Esophagus muscularis mucosa (tissue), 4 donors: ENCODE measurements around the gene MOB1A. TPM values are rescaled to one million over a fixed set of nuclear protein-coding genes. Genes with fewer than 3 reads are reported as not detected.

ENCODE experiments used
- DNase-seq: peaks from one replicate; pipeline ENCODE4 v3.0.0-alpha.2; 2017; ENCODE audit errors: extremely low spot score
- H3K27ac ChIP-seq, 4 donors: fragments of 200-600 bp; sonication (generic); replicated peaks in 1 of 4; 1 replicate in 3 of 4; 2 replicates in 1 of 4; pipeline ENCODE4 v1.5.1; 2016 to 2019; ENCODE audit warnings: mild to moderate bottlenecking in 1 of 4
- H3K27me3 ChIP-seq, 4 donors: fragments of 200-600 bp; sonication (generic); one replicate each; pipeline versions ENCODE4 v1.5.1 to v1.6.0; 2016 to 2019
- H3K36me3 ChIP-seq, 4 donors: fragments of 200-600 bp; sonication (generic); one replicate each; pipeline ENCODE4 v1.5.1; 2016 to 2019
- H3K4me1 ChIP-seq, 4 donors: fragments of 200-600 bp; sonication (generic); one replicate each; pipeline ENCODE4 v1.5.1; 2016 to 2019
- H3K4me3 ChIP-seq, 4 donors: fragments of 200-600 bp; sonication (generic); 1 replicate in 2 of 4; 2 replicates in 2 of 4; pipeline ENCODE4 v1.5.1; 2016 to 2019; ENCODE audit warnings: mild to moderate bottlenecking in 4 of 4, moderate library complexity in 1 of 4
- H3K9me3 ChIP-seq, 4 donors: fragments of 200-600 bp; sonication (generic); 1 replicate in 3 of 4; 2 replicates in 1 of 4; pipeline ENCODE4 v1.5.1; 2016 to 2019
- EP300 ChIP-seq: sonication (generic); formaldehyde crosslinking; IDR thresholded peaks from one replicate; pipeline ENCODE4 v1.6.1; 2017; ENCODE audit warnings: antibody characterized with exemption
- POLR2A ChIP-seq: fragments of 450-650 bp; IDR thresholded peaks from one replicate; pipeline ENCODE4 v1.6.1; 2017; ENCODE audit warnings: antibody characterized with exemption, moderate library complexity, mild to moderate bottlenecking, low read depth
- POLR2AphosphoS5 ChIP-seq, 2 donors: sonication (generic); formaldehyde crosslinking; IDR thresholded peaks; one replicate each; pipeline ENCODE4 v1.6.1; 2017; ENCODE audit warnings: antibody characterized with exemption in 2 of 2
- WGBS: methylation state at CpG from one replicate; pipeline ENCODE4 v1.1.5; 2018; 5-methylcytosine and 5-hydroxymethylcytosine counted together
- intact Hi-C: fragments of 100-400 bp; cut with DNase I; formaldehyde crosslinking; loops from one replicate; pipeline ENCODE4 v1.15.1; 2023
- total RNA-seq, 4 donors: library from RNA; depleted of rRNA; stranded (reverse); fragments of >200 nt; gene quantifications; one replicate each; pipeline versions ENCODE4 v1.1.0 to v1.2.1, GENCODE V29; 2016
- TF ChIP-seq, protein P1 (sequence below), 3 experiments: fragments of 200-600 bp in 2 of 3; fragments of 450-650 bp in 1 of 3; sonication (generic) in 2 of 3; IDR thresholded peaks; one replicate each; pipeline ENCODE4 v1.5.1; 2017 to 2019; ENCODE audit warnings: antibody characterized with exemption in 3 of 3, mild to moderate bottlenecking in 2 of 3, moderate library complexity in 1 of 3

The MOB1A gene
- total RNA-seq, 4 donors from 2014 or later, result 102 to 129 (median 106) TPM

DNA sequence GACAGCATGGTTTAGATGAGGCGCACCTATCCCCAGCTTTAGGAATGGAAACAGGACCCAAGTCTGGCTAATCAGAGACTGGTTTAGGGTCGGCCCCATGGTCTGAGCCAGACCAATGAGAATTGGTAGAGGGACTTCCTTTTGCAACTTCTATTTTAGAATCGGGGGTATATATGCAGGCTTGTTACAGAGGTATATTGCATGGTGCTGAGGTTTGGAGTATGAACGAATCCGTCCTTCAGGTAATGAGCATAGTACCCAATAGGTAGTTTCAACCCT lies 29.5 kb downstream of the MOB1A start:
- Histone ChIP-seq H3K9me3 (no peaks in the 10 kb centered on the region), H3K4me1 (peaks cover 15 to 41% (median 24%) of the 10 kb centered on the region in 4 donors), H3K36me3 (peaks cover 0 to 41% (median 17%) of the 10 kb centered on the region in 4 donors), H3K27me3 (no peaks in the 10 kb centered on the region), H3K27ac (no peak overlapping the region), H3K4me3 (no peak overlapping the region)
- no peak for DNase-seq
- 94% methylated on average over 5 of the region's 5 CpGs for WGBS
- TF ChIP-seq POLR2A, result no peak
- TF ChIP-seq, protein P1, sequence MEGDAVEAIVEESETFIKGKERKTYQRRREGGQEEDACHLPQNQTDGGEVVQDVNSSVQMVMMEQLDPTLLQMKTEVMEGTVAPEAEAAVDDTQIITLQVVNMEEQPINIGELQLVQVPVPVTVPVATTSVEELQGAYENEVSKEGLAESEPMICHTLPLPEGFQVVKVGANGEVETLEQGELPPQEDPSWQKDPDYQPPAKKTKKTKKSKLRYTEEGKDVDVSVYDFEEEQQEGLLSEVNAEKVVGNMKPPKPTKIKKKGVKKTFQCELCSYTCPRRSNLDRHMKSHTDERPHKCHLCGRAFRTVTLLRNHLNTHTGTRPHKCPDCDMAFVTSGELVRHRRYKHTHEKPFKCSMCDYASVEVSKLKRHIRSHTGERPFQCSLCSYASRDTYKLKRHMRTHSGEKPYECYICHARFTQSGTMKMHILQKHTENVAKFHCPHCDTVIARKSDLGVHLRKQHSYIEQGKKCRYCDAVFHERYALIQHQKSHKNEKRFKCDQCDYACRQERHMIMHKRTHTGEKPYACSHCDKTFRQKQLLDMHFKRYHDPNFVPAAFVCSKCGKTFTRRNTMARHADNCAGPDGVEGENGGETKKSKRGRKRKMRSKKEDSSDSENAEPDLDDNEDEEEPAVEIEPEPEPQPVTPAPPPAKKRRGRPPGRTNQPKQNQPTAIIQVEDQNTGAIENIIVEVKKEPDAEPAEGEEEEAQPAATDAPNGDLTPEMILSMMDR (IDR thresholded peaks at IDR 0.05), result no peak
- no peak for TF ChIP-seq EP300
- TF ChIP-seq POLR2AphosphoS5 (IDR thresholded peaks at IDR 0.05), result no peak
- intact Hi-C loops, result loop anchor here (10.0 kb wide), 2 partner anchors 224 to 324 kb away; partner anchors contain the start of genes DGUOK and STAMBP

DNA sequence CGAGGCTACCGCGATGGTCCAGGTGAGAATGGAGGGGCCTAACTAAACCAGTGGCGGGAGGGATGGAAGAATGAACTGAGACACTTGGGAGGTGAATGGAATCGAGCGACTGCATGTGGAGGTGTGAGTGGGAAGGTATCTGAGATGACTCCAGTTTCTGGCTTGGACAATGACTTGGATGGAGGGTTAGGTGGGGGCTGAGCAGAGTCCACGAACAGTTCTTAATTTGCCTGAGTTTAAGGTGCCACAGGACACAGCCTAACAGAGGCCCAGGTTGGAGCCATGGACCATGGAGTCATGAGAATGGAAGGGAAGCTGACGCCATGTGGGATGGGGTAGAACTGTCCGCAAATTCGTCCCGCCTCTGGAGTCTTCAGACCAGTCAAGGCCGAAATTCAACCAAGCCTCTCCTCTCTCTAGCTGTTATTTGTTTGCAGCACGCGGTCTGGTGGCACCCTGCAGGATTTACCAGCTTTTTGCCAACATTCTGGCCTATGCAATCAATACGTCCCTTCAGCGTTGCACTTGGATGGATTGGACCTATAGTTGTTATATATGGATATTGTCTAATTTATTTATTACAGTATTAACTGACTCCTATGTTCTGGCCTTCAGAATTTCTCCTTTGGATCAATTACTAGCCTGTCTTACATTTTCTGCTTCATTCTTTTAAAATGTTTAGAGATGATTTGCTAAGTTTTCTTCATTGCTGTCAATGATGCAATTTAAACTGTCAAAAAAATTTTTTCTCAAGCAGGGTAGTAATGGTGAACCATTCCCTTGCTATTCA lies 30.0 kb downstream of the MOB1A start:
- H3K27me3 ChIP-seq, result no peaks in the 10 kb centered on the region
- TF ChIP-seq POLR2A, result no peak
- TF ChIP-seq, protein P1 (IDR thresholded peaks at IDR 0.05), result no peak
- H3K4me3 ChIP-seq, result peak overlapping the region; percentile 86 to 89 (median 87)
- H3K9me3 ChIP-seq, result no peaks in the 10 kb centered on the region
- peak overlapping the region; percentile 80 to 83 (median 80) for H3K27ac ChIP-seq
- WGBS, result 53% methylated on average over 16 of the region's 16 CpGs
- no peak for DNase-seq
- H3K36me3 ChIP-seq, result peaks cover 0 to 40% (median 16%) of the 10 kb centered on the region in 4 donors
- peaks cover 15 to 41% (median 24%) of the 10 kb centered on the region in 4 donors for H3K4me1 ChIP-seq
- intact Hi-C loops, result loop anchor here (10.0 kb wide), 2 partner anchors 224 to 324 kb away; partner anchors contain the start of genes DGUOK and STAMBP

DNA sequence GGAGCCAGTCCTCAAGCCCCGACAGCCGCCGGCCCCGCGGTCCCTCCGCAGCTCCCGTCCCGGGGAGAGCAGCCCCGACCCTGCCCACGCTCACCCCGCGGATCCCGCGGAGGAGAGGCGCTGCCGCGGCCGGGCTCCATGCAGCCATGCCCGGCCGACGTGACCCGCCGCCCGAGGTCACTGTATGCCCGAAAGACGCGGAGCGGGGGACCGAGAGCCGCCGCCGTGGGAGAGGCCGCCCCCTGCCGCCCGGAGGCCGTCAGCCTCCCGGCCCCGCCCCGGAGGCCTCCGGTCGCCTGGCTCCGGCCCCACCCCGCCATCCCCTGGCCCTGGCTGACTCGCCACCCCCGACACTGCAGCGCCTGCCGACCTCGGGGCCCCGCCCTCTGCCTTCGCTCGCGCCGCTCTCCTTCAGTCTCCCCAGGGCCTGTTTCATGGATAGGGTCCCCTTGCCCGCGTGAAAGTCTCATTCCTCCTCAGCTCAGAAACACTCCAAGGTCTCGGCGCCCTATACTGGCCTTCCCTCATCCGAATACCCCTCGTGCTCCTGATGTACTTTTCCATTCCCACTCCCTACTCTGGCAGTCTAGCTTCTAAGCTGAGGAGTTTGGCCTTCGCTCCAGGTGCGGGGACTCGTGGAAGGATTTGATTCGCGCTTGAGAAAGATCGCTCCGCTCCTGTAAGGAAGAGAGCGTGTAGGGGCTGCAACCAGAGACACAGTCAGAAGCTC lies 30.8 kb downstream of the MOB1A start, which contains the start of gene BOLA3:
BOLA3 (minus strand) TSS at position 186 of the 730 bp plus-strand sequence; CDS start at position 148, 38 bp downstream.
- intact Hi-C loops, result loop anchor here (10.0 kb wide), 2 partner anchors 223 to 323 kb away; partner anchors contain the start of genes DGUOK and STAMBP
- Histone ChIP-seq H3K27me3 (no peaks in the 10 kb centered on the region), H3K36me3 (peaks cover 0 to 38% (median 13%) of the 10 kb centered on the region in 4 donors), H3K4me3 (peak within 1 kb of the TSS; percentile 86 to 89 (median 87)), H3K9me3 (no peaks in the 10 kb centered on the region), H3K27ac (peak within 1 kb of the TSS; percentile 80 to 83 (median 80)), H3K4me1 (peaks cover 15 to 41% (median 24%) of the 10 kb centered on the region in 4 donors)
- TF ChIP-seq, protein P1 (IDR thresholded peaks at IDR 0.05), result peak; percentile 77 to 88 (median 77)
- no peak for TF ChIP-seq EP300
- no peak for TF ChIP-seq POLR2A
- TF ChIP-seq POLR2AphosphoS5 (IDR thresholded peaks at IDR 0.05), result peak; percentile 31 to 58
- peak; percentile 93 for DNase-seq
- WGBS, result 1% methylated on average over 32 of the region's 67 CpGs

DNA sequence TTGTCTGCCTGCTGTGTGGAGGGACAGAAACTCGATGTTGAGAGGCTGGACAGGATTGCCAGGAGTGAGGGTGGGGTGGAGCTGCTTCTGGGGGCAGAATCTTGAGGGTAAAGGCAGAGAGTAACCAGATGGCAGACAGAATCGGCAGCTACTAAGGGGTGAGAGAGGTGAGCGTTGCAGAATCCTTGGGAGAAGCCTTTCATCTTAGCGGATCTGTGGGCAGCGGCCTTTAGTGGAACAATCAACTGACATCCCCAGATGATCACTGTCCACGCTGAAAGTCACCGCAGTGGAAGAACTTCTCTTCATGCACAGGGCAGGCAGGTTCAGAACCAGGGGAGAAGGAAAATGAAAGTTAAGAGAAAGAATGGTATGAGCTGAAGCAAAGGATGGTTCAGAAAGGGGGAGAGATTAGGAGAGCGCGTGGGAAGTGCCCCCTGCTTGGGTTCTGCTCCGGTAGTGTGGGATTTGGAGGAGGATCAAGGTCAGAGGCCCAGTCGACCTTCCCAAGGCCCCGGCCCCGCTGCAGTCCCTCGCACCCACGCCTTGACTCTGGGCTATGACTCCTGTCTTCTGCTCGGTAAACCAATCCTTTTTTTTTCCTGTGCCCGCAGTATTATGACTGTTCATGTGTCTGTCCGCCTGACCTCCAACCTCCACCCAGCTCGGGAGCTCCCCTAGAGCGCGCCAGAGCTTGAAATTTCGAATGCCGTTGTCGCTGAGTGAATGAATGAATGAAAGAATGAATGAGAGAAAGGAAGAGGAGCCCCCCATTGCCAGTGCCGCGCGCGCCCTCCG lies 31.6 kb downstream of the MOB1A start:
- H3K9me3 ChIP-seq, result no peaks in the 10 kb centered on the region
- no peaks in the 10 kb centered on the region for H3K27me3 ChIP-seq
- H3K36me3 ChIP-seq, result peaks cover 3 to 38% (median 18%) of the 10 kb centered on the region in 4 donors
- TF ChIP-seq POLR2AphosphoS5 (IDR thresholded peaks at IDR 0.05) (no peak), POLR2A (no peak), EP300 (no peak)
- TF ChIP-seq, protein P1 (IDR thresholded peaks at IDR 0.05), result no peak
- H3K4me3 ChIP-seq, result peak overlapping the region; percentile 86 to 89 (median 87)
- 7% methylated on average over 28 of the region's 29 CpGs for WGBS
- H3K27ac ChIP-seq, result peak overlapping the region; percentile 80 to 83 (median 80)
- H3K4me1 ChIP-seq, result peaks cover 15 to 41% (median 24%) of the 10 kb centered on the region in 4 donors
- intact Hi-C loops, result loop anchor here (10.0 kb wide), 2 partner anchors 222 to 322 kb away; partner anchors contain the start of genes DGUOK and STAMBP
- DNase-seq, result no peak
